Kidney capillary endothelial cell (primary cell): ENCODE results near the gene HPDL.

Source experiments
- DNase-seq: peaks from one replicate; pipeline ENCODE4 v3.0.0-alpha.2; 2018; ENCODE audit warnings: low spot score

The HPDL gene

DNA sequence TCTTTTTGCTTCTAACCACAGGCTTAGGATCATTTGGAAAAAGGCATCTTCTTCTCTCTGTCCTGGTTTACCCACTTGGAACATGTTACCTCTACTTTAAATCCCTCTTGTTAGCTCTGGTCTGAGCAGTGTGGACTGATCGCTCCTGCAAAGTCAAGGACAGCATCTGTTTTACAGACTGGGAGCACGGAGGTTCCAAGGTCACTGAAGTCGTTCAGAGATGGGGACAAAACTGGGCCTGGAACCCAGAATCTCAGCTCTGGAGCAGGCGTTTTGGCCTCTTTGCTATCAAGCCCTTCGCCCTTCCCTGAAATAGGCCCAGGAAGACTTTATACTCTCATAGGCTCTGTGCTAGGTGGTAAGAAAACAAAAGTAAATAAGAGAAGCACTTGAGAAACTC, 24.8 kb downstream of the HPDL start:
- no peak for DNase-seq

GRCh38 chr1:45353685-45354084, 27.0 kb downstream of the HPDL start:
- DNase-seq, result no peak

- no peak for DNase-seq
Observed at GRCh38 chr1:45354838-45355237, 28.1 kb downstream of the HPDL start.

- DNase-seq, result no peak
Observed at GRCh38 chr1:45355683-45356082, 29.0 kb downstream of the HPDL start.

DNA sequence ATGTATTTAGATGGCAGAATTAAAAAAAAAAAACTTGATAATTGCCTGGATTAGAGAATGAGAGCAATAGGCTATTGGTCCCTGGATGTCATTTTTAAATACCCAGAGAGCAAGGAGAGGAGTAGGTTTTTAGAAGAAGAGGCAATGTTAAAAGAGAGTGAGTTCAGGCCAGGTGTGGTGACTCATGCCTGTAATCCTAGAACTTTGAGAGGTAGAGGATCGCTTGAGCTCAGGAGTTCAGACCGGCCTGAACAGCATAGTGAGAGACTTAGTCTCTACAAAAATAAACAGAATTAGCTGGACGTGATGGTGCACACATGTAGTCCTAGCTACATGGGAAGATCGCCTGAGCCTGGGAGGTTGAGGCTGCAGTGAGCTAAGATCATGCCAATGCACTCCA, 29.5 kb downstream of the HPDL start:
- DNase-seq, result no peak

- peak; percentile 72 for DNase-seq
Observed at GRCh38 chr1:45359882-45360513, 33.3 kb downstream of the HPDL start.

- peak; percentile 51 for DNase-seq
Observed at GRCh38 chr1:45360981-45361380, 34.3 kb downstream of the HPDL start.

DNA sequence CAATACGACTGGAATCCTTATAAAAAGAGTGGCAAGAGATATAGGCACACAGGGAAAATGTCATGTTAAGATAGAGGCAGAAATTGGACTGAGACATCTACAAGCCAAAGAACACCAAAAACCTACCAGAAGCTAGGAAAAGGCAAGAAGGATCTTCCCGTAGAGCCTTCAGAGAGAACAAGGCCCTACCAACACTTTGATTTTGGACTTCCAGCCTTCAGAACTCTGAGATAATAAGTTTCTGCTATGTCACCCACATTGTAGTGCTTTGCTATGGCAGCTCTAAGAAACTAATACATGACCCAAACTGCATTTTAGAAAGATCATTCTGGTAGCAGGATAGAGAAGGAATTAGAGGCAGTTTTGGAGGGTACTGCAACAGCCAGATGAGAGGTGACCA, 37.6 kb downstream of the HPDL start:
- no peak for DNase-seq

DNA sequence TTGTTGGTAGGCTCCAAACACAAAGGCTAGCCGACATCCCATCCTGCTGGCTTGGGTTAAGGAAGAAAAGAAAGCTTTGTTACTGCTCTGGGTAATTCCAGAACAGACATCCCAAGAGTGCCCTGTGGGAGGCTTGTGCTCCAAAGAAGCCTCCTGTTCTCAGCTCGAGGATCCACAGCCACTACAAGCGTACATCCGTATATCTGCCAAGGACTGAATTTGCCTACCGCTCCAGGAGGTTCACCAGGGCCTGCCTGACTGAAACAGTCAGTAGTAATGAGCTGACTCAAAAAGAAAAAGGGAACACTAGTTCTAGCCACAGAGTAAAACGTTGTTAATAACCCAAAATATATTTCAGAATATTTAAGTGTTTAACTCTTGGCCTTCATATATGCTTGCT, 38.4 kb downstream of the HPDL start:
- DNase-seq, result no peak

DNA sequence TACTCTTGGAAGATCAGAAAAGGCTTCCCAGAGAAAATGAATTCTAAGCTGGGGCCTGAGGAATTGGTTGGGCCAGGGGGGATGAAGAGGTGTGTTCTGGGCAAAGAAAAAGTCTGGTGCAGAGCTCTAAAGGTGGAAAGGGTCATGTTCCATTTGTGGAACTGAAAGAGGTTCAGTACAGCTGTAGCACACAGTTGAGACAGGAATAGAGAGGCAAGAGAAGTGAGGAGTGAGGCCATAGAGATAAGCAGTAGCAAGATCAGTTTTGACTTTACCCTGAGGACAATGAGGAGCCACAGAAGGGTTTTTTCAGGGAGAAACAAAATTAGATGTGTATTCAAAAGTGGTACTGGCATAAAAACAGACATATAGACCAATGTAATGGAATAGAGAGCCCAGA, 43.9 kb downstream of the HPDL start:
- no peak for DNase-seq

GRCh38 chr1:45373573-45373972, 46.9 kb downstream of the HPDL start:
- no peak for DNase-seq

DNA sequence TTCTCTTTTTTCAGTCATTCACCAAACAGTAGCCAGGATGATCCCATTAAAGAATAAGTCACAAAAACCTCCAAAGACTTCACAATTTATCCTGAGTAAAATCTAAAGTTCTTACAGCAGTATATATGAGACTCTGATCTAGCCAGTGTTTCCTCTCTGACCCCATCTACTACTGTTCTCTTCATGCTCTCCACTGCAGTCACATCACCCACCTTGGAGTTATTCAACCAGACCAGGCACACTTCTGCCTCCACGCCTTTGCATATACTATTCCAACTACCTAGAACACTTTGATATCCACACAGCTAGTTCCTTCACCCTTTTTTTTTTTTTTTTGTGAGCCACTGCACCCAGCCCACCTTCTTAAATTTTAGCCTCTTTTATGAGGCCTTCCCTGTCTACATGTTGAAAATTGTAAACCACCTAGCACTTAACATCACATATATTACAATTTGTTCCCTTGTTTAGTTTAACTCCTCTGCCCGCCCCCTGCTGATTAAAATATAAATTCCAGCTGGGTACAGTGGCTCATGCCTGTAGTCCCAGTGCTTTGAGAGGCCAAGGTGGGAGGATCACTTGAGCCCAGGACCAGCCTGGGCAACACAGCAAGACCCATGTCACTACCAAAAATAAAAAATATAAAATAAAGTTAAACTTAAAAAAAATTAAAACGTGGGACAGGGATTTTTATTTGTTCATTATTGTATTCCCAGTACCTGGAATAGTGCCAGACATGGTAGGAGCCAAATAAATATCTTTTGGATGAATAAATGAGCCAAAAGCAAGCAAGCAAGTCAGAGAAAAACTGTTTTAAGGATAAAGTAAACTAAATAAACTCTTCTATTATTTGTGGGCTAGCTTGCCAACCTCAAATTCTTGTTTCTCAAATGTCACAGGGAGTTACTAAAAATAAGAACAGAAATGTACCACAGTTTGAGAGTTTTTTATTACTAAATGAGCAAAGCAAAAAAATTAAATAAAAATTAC, 48.7 kb downstream of the HPDL start:
- no peak for DNase-seq

- no peak for DNase-seq
Observed at GRCh38 chr1:45378184-45378583, 51.5 kb downstream of the HPDL start.
